Hepatocyte (in vitro differentiated cells): ENCODE results near the gene ZCCHC24. TPM values are rescaled to one million over a fixed set of nuclear protein-coding genes. Genes with fewer than 3 reads are reported as not detected.

Source experiments
- DNase-seq: peaks from one replicate; pipeline ENCODE4 v3.0.0-alpha.2; 2016; ENCODE audit warnings: low spot score
- H2AFZ ChIP-seq: fragments of 200-600 bp; sonication (generic); 2 replicates; pipeline ENCODE4 v1.6.0; 2016; ENCODE audit warnings: antibody characterized with exemption, mild to moderate bottlenecking
- H3K27ac ChIP-seq: fragments of 200-600 bp; sonication (generic); 2 replicates; pipeline ENCODE4 v1.5.1; 2016; ENCODE audit warnings: mild to moderate bottlenecking
- H3K27me3 ChIP-seq: fragments of 200-600 bp; sonication (generic); 2 replicates; pipeline ENCODE4 v1.6.1; 2016
- H3K36me3 ChIP-seq: fragments of 200-600 bp; sonication (generic); replicated peaks from 2 replicates; pipeline ENCODE4 v1.5.1; 2016; ENCODE audit warnings: low read depth; ENCODE audit not compliant: insufficient read depth
- H3K4me1 ChIP-seq: fragments of 200-600 bp; sonication (generic); 2 replicates; pipeline ENCODE4 v1.5.1; 2016; ENCODE audit warnings: mild to moderate bottlenecking, moderate library complexity; ENCODE audit not compliant: insufficient read depth
- H3K4me2 ChIP-seq: fragments of 200-600 bp; sonication (generic); 2 replicates; pipeline ENCODE4 v1.6.0; 2016
- H3K4me3 ChIP-seq: fragments of 200-600 bp; sonication (generic); 2 replicates; pipeline ENCODE4 v1.5.1; 2016; ENCODE audit warnings: mild to moderate bottlenecking
- H3K79me2 ChIP-seq: fragments of 200-600 bp; sonication (generic); 2 replicates; pipeline ENCODE4 v1.6.0; 2017; ENCODE audit warnings: mild to moderate bottlenecking
- H3K9me2 ChIP-seq: fragments of 200-600 bp; sonication (generic); replicated peaks from 2 replicates; pipeline ENCODE4 v1.6.0; 2017; ENCODE audit warnings: mild to moderate bottlenecking; ENCODE audit not compliant: insufficient read depth
- H3K9me3 ChIP-seq: fragments of 200-600 bp; sonication (generic); 2 replicates; pipeline ENCODE4 v1.5.1; 2016; ENCODE audit warnings: low read depth, mild to moderate bottlenecking
- H4K20me1 ChIP-seq: fragments of 200-600 bp; sonication (generic); 2 replicates; pipeline ENCODE4 v1.6.0; 2016; ENCODE audit warnings: mild to moderate bottlenecking; ENCODE audit not compliant: insufficient read depth, poor library complexity, severe bottlenecking
- CTCF ChIP-seq: fragments of 200-600 bp; sonication (generic); IDR thresholded peaks from 2 replicates; pipeline ENCODE4 v1.5.1; 2016; ENCODE audit warnings: antibody characterized with exemption, mild to moderate bottlenecking; ENCODE audit not compliant: poor library complexity
- EZH2 ChIP-seq: fragments of 200-600 bp; sonication (generic); IDR thresholded peaks from 2 replicates; pipeline ENCODE4 v1.6.1; 2016; ENCODE audit warnings: antibody characterized with exemption, mild to moderate bottlenecking, borderline replicate concordance
- EZH2phosphoT487 ChIP-seq: fragments of 200-600 bp; sonication (generic); IDR thresholded peaks from one replicate; pipeline ENCODE4 v1.6.1; 2018; ENCODE audit warnings: antibody characterized with exemption, mild to moderate bottlenecking, low read depth, moderate library complexity; ENCODE audit not compliant: unreplicated experiment, severe bottlenecking
- WGBS: methylation state at CpG from one replicate; pipeline ENCODE4 v1.1.6; 2016; ENCODE audit warnings: low lambda C conversion rate; ENCODE audit errors: missing lambda C conversion rate; 5-methylcytosine and 5-hydroxymethylcytosine counted together
- polyA plus RNA-seq: library from polyadenylated mRNA; unstranded; fragments of >200 nt; fragmentation: Nextera tagmentation; extraction: Ambion mirVana; gene quantifications from 2 replicates; pipeline ENCODE4 v1.2.1, GENCODE V29; 2016
- total RNA-seq: library from RNA; depleted of rRNA; stranded (reverse); fragments of >200 nt; gene quantifications from 2 replicates; pipeline ENCODE4 v1.2.3, GENCODE V29; 2014

The ZCCHC24 gene
- total and polyA plus RNA-seq, 2 experiments from 2014 or later, result 20.1 to 20.6 TPM

- H3K4me2 ChIP-seq, result no peak overlapping the region
- H3K36me3 ChIP-seq, result no peaks in the 10 kb centered on the region
- H3K4me1 ChIP-seq, result peaks cover 15% of the 10 kb centered on the region
- H3K79me2 ChIP-seq, result peaks cover 46% of the 10 kb centered on the region
- H3K9me3 ChIP-seq, result no peaks in the 10 kb centered on the region
- no peak overlapping the region for H3K27ac ChIP-seq
- DNase-seq, result no peak
- H2AFZ ChIP-seq, result no peak overlapping the region
- H4K20me1 ChIP-seq, result peaks cover 6% of the 10 kb centered on the region
- no peaks in the 10 kb centered on the region for H3K9me2 ChIP-seq
- WGBS, result 90% methylated on average over 6 of the region's 6 CpGs
- H3K4me3 ChIP-seq, result no peak overlapping the region
- TF ChIP-seq EZH2phosphoT487, result no peak
- no peaks in the 10 kb centered on the region for H3K27me3 ChIP-seq
Observed at GRCh38 chr10:79418274-79418673, 27.1 kb downstream of the ZCCHC24 start.

GRCh38 chr10:79417731-79418130 is 27.7 kb downstream of the ZCCHC24 start:
- H3K4me3 ChIP-seq, result no peak overlapping the region
- H3K27me3 ChIP-seq, result no peaks in the 10 kb centered on the region
- WGBS, result 92% methylated on average over 4 of the region's 4 CpGs
- no peak overlapping the region for H2AFZ ChIP-seq
- H3K79me2 ChIP-seq, result peaks cover 47% of the 10 kb centered on the region
- no peak overlapping the region for H3K4me2 ChIP-seq
- no peak for TF ChIP-seq CTCF
- no peak for TF ChIP-seq EZH2
- TF ChIP-seq EZH2phosphoT487, result no peak
- no peak for DNase-seq
- H3K27ac ChIP-seq, result no peak overlapping the region
- no peaks in the 10 kb centered on the region for H3K36me3 ChIP-seq
- peaks cover 6% of the 10 kb centered on the region for H4K20me1 ChIP-seq
- peaks cover 15% of the 10 kb centered on the region for H3K4me1 ChIP-seq
- H3K9me2 ChIP-seq, result no peaks in the 10 kb centered on the region
- H3K9me3 ChIP-seq, result no peaks in the 10 kb centered on the region

DNA sequence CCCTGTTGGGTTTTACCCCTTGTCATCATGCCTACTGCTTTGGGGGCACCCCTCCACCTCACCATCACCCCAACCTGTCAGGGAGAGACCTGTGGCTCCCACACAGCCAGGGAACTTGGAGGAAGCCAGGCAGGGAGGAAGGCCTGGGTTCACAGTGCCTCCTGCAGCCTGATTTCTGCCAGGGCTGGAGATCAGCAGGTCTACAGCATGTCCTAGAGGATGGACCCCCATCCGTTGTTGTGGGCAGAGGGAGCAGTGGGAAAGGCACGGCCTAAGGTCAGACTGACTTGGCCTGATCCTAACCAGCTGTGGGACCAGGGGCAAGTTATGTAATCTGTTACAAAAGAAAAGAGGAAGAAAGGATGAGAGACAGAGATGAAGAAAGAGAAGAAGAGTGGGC is 28.2 kb downstream of the ZCCHC24 start:
- Histone ChIP-seq H2AFZ (no peak overlapping the region), H3K27me3 (no peaks in the 10 kb centered on the region), H3K27ac (no peak overlapping the region), H3K9me2 (no peaks in the 10 kb centered on the region), H3K36me3 (no peaks in the 10 kb centered on the region), H3K4me2 (no peak overlapping the region), H3K79me2 (peaks cover 50% of the 10 kb centered on the region), H4K20me1 (peaks cover 6% of the 10 kb centered on the region), H3K9me3 (no peaks in the 10 kb centered on the region), H3K4me3 (no peak overlapping the region), H3K4me1 (peaks cover 14% of the 10 kb centered on the region)
- TF ChIP-seq EZH2, result no peak
- no peak for TF ChIP-seq EZH2phosphoT487
- TF ChIP-seq CTCF, result no peak
- WGBS, result 85% methylated on average over 2 of the region's 2 CpGs
- no peak for DNase-seq

GRCh38 chr10:79416578-79417255 is 28.7 kb downstream of the ZCCHC24 start:
- H3K36me3 ChIP-seq, result no peaks in the 10 kb centered on the region
- H3K9me3 ChIP-seq, result no peaks in the 10 kb centered on the region
- TF ChIP-seq EZH2 (no peak), EZH2phosphoT487 (no peak), CTCF (no peak)
- H4K20me1 ChIP-seq, result peaks cover 6% of the 10 kb centered on the region
- no peak overlapping the region for H2AFZ ChIP-seq
- H3K4me3 ChIP-seq, result no peak overlapping the region
- H3K4me2 ChIP-seq, result no peak overlapping the region
- H3K27ac ChIP-seq, result no peak overlapping the region
- no peak for DNase-seq
- H3K79me2 ChIP-seq, result peaks cover 51% of the 10 kb centered on the region
- 87% methylated on average over 12 of the region's 12 CpGs for WGBS
- H3K9me2 ChIP-seq, result no peaks in the 10 kb centered on the region
- no peaks in the 10 kb centered on the region for H3K27me3 ChIP-seq
- H3K4me1 ChIP-seq, result peaks cover 9% of the 10 kb centered on the region
